GM19238 (cell line): Measurements from ENCODE around the gene DBNDD2.

Source experiments
- DNase-seq: peaks from one replicate; pipeline ENCODE4 v3.0.0; 2011; ENCODE audit warnings: low spot score; ENCODE audit not compliant: insufficient read length

The DBNDD2 gene, protein sequence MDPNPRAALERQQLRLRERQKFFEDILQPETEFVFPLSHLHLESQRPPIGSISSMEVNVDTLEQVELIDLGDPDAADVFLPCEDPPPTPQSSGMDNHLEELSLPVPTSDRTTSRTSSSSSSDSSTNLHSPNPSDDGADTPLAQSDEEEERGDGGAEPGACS

DNA sequence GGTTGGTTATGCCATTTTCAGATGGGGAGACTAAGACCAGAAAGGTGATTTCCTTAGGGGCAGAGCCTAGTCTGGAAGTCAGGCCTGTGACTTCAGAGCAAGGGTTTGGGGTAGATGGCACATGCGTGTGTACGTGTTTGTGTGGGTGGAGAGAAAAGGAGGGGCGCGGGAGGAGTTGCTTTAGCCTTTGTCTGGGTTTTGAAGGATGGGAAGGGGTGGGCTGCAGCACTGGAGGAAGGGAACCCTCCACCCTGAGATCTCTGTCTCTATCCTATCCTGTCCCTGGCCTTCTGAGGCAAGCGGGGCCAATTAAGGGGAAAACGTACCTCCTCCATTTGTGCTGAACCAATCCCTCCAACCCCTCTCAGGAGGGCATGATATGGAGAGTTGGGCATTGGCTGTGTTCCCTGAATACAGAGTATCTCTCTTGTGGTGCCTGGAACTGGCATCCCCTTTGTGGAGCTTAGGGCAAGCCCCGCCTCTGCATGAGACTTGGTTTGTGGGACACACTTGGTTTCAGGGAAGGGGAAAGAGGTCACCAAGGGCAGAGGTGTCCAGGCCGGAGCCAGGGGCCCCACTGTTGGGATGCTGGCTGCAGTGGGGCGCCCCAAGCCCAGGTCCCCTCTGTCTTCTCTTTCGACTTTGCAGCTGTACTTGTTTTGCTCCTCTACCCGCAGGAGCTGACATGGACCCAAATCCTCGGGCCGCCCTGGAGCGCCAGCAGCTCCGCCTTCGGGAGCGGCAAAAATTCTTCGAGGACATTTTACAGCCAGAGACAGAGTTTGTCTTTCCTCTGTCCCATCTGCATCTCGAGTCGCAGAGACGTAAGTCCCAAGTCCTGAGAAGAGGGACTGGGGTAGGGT is at the start of gene DBNDD2:
Gene DBNDD2, plus strand, starts transcription at position 507 of the 863 bp plus-strand sequence. Its CDS starts 179 bp downstream, at position 686.
- DNase-seq = no peak

DNA sequence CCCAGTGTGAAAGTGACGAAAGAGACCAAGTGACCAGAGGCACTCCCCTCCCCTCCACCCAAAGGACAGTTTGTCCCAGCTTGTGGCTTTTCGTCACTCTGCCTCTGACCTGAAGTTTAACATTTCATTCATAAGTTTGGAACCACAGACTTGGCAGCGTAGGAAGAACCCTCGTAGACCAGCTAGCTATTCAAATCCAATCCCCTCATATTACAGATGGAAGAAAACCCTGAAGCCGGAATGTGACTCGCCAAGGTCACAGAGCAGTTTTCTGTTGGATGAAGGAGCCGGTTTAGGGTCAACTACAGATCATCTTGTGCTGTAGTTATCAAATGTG is 49.1 kb upstream of the DBNDD2 start:
- no peak for DNase-seq

DNA sequence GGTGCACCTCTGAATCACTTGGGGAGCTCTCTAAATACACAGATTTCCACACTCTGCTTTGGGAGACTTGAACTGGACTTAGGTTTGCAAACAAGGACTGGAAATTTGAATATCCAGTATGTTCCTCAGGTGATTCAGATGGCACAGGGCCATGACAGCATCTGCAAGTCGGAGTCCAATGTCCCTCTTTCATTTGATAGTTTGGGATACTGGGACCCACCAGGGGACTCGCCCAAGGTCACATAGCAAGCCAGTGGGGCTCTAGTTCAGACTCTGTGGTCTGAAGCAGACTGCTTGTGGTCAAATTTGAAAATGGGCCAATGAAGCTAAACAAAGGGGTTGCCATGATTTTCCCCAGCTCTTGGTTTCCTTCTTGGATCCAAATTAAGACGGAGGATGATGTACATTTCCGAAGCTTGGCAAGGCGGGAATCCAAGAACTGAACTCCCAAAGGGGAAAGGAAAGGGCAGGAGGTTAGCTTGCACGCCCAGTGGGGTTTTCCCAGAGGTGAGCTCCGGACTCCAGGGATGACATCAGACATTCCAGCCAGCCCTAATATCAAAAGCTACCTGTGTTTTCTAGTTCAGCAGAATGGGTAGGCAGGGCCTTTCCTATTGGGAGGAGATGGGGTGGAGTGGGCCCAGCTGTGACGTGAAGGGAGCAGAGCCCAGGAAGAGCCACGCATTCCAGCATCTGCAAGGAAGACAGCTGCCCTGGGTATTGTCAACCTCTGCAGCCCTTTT is 48.5 kb upstream of the DBNDD2 start:
- no peak for DNase-seq

DNA sequence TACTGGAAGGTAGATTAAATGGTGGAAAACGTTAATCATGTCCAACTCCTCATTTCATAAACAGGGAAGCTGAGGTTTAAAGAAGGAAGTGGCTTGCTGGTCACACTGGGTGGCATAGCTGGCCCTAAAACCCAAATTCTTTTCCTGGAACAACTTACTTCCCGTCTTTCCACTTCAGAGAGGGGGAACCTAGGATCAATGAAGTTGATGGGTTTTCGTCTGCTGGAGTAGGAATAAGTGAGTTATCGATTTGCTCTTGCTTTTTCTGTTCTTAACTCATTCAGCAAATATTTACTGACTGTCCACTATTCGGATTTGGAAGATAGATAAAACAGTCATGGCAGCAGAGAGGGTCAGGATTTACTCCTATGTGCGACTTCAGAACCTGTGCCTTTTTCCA is 46.3 kb upstream of the DBNDD2 start:
- no peak for DNase-seq

DNA sequence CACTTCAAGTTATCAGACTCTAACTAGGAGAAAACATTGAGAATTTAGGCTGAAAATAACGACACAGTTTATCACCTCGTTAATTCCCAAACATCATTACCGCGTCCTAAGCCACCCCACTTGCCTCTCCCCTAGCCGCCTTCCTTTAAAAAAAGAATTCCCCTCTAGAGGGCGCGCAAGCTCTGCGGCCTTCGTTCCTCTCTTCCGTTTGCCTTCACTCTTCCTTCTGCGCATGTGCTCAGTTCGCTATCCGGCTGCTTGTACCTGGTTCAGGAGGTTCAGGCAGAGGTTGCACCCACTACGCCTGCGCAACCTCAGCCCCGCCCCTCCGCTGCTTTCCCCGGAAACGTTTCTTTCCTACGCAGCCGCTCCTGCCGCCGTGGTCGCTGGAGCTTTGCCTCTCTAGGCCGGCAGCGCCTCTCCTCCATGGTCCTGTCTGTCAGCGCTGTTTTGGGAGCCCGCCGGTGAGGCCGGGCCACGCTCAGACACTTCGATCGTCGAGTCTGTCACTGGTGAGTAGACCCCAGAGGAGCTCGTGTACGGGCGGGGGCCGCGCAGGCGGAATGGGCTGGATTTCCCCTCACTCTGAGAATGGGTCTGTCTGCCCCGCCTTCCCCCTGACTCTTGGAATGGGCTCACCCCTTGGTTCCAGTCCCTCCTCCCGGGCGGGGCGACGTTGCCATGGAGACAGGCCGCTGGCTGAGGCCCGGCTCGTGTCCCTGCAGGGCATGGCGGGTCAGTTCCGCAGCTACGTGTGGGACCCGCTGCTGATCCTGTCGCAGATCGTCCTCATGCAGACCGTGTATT is 45.1 kb upstream of the DBNDD2 start, which contains the start of gene SYS1:
Gene SYS1, plus strand, starts transcription at position 353 of the 807 bp plus-strand sequence. Its CDS starts 376 bp downstream, at position 729.
- peak; percentile 87 for DNase-seq

DNA sequence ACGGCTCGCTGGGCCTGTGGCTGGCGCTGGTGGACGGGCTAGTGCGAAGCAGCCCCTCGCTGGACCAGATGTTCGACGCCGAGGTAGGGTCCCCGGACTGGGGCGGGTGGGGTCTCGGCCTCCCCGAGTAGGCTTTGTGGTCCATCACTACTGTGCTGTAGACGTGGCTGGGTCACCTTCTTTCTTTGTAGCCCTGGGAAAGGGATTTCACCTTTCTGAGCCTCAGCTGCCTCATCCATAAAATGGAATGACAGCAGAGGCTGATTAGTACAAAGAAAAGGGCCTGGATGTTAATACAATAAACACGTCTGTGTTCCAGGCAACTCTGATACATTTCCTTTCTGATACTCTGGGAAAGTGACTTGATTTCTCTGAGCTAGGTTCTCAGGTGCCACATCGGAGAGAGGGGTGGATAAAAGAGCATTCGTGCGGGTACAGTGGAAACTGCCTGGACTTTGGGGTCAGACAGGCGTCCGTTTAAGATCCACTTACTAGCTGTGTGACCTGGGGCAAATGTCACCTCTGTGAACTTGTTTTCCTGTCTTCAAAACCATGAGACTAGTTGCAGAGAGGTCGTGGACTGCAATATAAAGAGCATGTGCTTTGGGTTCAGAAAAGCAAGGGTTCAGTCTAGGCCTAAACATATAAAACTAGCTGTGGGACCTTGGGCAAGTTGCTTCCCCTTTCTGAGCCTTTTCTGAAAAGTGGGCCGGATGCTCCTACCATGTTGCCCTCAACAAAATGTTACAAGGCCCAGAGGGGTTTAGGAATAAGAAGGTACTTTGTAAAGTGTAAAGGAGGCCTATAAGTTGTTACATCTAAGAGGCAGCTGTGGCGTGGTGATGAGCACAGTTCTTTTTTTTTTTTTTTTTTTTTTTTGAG is 44.2 kb upstream of the DBNDD2 start:
- DNase-seq = no peak

DNA sequence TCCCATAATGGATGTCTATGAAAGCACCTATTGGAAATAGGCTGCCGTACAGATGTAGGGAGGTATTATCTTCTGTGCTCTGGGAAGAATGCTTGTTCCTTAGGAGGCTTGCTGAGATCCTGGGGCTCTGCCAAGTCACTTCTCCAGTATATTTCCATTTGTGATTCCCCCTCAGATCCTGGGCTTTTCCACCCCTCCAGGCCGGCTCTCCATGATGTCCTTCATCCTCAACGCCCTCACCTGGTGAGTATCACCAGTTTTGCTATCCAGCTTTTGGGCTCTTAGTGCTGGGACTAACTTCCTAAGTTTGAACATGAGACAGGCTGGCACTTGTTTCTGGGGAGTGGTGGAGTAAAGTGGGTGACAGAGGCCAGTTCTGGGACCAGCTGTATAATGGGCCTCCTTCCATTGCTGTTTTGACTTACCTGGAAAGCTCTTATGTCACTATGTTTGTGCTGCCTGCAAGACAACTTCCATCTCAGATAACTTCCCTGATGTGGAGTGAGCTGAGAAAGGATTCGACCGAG is 42.6 kb upstream of the DBNDD2 start:
- DNase-seq = no peak

DNA sequence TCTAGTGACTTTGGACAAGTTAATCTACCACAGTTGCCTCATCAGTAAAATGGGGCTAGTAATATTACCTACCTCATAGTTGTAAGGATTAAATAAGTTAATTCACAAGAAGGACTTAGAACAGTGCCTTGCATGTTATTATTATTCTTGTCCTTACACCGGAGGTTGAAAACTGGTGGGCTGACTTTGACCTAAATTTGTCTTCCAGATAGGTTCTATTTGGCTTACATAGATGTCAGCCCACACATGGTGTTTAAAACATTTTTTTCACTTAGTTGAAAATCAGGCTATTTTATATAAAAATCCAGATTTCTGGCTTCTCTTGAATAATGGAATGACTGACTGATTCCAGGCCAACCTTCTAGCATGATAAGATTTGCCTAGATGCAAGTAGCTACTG is 41.9 kb upstream of the DBNDD2 start:
- no peak for DNase-seq

DNA sequence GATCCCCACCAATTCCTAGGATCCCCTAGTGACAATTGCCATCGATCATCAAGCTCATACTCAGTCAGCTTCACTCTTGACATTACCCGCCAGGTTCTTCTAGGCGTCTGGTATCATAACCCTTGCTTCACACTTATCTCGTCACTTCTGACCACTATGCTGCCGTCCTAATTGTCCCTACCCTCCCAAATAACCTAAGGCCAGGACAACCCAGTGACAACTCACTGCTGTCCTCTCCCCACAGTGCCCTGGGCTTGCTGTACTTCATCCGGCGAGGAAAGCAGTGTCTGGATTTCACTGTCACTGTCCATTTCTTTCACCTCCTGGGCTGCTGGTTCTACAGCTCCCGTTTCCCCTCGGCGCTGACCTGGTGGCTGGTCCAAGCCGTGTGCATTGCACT is 41.5 kb upstream of the DBNDD2 start:
- DNase-seq = no peak

DNA sequence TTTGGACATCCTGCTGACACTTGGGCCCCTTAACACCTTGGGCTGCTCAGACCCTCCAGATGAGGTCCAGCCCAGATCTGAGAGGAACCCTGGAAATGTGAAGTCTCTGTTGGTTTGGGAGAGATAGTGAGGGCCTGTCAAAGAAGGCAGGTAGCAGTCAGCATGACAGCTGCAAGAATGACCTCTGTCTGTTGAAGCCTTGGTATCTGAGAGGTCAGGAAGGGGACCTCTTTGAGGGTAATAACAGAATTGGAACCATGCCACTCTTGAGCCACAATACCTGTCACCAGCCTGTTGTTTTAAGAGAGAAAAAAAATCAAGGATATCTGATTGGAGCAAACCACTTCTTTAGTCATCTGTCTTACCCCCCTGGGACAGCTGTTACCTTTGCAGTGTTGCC is 41.0 kb upstream of the DBNDD2 start:
- no peak for DNase-seq

DNA sequence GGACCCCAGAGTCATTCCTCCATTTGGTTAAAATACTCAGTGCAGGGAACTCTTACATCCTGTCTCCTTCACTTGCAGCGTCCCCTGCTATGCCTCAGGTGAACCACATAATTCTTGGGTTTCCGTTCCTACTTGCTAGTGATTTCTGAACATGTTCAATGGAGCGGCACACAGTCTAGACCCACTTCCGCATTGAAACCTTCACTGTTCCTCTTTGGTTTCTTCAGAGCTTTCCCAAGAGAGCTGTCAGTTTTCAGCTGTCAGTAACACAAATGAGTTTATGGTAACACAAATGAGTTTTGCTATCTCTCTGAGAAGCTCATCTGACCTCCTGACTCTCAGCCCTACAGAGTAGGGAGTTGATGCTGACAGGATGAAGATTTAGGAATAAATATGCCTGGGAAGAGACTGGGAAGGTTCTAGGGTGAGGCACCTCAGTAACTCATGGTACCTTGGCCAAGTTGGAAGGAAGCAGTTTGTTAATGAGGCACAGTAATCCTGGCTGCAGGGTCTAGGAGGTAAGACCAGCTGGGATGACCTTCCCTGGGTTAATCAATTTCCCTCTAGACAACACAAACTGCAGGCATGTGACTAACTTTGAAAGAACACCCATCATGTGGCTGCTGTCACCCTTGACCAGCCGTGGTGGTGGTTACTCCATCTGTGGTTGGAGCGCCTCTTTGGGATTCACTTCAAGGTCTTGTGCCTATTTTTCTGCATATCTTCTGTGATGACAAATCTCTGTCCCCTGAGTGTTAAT is 39.7 kb upstream of the DBNDD2 start:
- DNase-seq = peak; percentile 66

DNA sequence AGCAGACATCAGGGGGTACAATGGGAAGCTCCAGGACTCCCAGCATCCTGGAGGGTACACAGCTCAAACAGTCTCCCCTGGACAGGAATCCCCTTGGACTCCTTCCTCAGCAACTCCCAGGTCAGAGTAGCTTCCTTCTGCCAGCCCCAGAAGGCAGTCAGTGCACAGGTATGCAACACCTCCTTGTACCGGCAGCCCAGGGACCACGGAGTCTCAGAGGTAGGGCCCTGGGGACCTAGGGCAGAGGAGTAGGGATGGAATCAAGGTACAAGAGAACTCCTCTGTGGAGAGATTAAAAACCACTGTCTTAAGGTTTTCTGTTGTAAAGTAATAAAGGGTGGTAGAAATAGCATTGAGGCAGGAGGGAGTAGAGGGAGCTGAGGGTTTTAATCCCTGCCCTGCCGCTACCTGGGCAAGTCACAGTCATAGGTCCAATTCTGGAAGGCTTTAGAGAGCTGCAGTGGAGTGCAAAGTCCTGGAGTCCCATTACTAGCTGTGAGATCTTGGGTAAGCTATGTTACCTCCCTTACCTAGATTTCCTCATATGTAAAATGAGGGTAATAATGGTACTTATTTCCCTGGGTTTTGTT is 37.4 kb upstream of the DBNDD2 start:
- no peak for DNase-seq

DNA sequence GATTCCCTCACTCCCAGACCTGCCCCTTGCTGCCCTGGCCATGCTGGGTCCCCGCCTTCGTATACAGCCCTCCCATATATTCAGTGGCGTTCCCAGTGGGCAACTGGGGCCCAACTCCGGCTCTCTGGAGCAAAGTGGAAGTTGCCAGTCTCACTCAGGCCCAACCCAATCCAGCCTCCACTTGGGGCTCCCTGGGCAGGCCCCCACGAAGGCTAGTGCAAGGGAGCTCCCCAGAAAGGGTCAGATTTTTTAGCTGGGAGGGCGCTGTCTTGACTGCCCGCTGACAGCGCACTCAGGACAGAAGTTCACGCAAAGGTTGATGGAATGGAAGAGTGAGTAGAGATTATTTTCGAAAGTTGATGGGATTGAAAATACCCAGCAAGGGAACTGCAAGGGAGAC is 35.8 kb upstream of the DBNDD2 start:
- DNase-seq = no peak

DNA sequence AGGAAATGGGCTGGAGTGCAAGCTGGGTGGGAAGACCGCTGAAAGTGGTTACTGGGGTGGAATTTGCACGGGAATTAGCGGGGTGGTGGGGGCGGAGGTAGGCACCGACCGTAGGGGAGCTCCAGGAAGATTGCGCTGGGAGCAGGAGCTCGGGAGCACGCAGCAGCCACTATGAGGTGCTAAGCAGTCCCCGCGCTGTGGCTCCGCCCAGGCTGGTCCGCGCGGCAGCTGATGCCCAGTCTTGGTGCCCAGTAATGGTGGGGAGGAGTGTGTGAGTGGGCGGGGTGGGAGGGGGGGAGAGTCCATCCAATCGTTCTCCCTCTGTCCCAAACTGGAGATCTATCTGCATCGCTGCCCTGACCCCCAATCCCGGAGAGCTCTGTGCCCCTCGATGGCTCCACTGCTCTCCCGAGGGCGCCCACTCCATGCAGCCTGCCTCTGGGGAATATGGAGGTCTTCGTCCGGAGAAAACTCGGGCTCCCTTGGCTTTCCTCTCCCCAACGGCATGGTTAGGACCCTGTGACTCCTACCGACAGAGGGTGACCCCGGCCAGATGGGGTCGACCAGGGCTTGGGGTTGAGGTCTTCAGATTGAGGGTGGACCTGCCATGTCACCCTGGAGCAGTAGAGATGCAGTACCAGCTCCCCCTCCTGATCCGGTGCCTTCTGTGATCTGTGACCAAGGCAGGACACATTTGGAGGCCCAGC is 35.3 kb upstream of the DBNDD2 start:
- no peak for DNase-seq

DNA sequence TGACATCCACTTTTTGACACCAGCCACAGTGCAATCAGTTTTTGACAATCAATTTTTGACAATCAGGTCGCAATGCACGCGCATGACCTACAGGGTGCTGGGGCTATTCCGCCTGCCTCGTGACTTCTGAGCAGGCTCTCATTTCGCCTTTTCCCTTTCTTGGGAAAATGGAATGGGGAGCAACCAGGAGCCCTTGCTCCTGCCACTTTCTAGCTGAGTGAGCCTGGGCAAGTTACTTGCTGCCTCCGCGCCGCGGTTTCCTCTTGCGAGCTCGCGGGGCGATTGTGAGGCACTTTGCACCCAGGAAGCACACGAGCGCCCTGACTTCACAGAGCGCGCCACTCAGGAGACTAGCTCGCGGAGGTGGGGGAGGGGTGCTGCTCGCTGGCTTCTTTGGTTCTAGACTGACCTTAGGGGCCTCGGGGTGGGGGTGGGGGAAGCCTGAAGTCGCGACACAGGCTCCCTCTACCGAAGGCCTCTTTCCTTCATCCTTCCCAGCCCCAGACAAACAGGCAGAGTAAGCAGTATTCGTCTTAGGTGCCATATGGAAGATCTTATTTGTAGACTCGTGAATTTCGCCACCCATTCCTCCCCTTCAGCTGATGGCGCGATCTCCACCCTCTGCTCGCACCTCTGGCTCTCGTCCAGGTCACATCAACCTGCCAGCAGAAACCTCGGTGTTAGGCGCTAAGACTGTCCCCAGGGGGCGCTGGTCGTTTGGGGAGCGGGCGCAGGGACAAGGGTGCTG is 34.6 kb upstream of the DBNDD2 start:
- peak; percentile 72 for DNase-seq

DNA sequence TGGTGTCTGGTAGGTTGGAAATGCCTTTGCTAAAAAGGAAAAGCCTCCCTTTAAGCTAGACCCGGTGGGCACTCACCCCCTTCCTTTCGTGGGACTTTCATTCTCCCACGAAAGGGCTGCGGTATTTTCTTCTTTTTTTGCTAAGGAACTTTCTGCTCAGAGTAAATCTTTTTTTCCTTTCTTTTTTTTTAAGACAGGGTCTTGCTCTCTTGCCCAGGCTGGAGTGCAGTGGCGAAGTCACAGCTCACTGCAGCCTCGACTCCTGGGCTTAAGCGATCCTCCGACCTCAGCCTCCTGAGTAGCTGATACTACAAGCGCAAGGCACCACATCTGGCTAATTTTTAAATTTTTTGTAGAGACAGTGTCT is 34.0 kb upstream of the DBNDD2 start:
- no peak for DNase-seq

DNA sequence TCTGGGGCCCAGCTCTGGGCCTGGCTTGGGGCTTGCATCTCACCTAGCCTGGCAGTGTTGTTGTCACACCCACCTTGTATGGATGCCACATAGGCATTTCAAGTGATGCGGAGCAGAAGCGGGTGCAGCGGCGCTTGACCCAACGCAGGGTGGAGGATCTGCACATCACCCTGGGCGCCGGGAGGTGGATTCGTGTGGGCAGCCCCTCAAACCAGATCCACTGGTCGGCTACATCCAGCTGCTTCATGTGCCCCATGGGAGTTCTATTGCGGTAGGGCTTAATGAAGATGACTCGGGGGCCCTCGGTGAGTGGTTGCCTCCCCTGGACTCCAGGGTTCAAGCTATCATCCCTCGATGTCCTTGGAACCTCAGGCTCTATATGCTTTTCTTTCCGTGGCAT is 33.1 kb upstream of the DBNDD2 start:
- DNase-seq = no peak

DNA sequence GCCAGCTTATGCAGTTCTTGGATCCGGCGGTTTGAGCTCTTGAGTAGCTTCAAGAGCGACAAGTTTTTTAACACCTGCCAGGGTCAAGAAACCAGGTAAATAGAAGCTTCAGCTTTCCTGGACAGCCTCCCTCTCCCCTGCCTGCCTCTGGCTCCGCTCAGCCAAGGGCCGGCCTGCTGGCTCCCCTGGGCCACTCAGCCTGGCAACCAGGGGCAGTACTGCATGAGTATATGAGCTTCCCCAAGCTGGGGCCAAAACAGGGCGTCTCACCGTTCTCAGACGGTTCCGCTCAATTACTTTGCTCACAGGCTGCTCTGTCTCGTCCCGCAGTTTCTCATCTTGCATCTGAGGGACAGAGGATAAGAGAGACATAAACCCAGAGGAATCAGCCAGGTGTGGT is 30.8 kb upstream of the DBNDD2 start:
- DNase-seq = no peak
